ENCODE data around the gene HIVEP2. TPM values are rescaled to one million over a fixed set of nuclear protein-coding genes. Genes with fewer than 3 reads are reported as not detected.
A peak's percentile ranks its signal among the peaks of the same experiment; 100 is the strongest.

HIVEP2 gene
- total and polyA plus RNA-seq, 12 donors, result 5.4 to 27.6 (median 16.4) TPM

GRCh38 chr6:142945446-142946180, 637 bp upstream of the HIVEP2 start:
- WGBS, 4 donors, result 0 to 1% (median 1%) methylated on average over 26 to 75 of the region's 75 CpGs
- peak in 6 of 7 donors; percentile 67 to 79 (median 71) for DNase-seq
- Histone ChIP-seq H3K9me3 (replicated peaks in 1 of 3) (no peaks in the 10 kb centered on the region), H3K27ac (peak overlapping the region; percentile 99 to 100 (median 99)), H3K27me3 (no peaks in the 10 kb centered on the region), H3K36me3 (replicated peaks in 1 of 2) (no peaks in the 10 kb centered on the region), H3K4me3 (peak overlapping the region; percentile 68 to 94 (median 88)), H3K4me1 (replicated peaks in 1 of 2) (peaks cover 10 to 22% of the 10 kb centered on the region in 2 donors)
- intact Hi-C loops (cut with DNase I), result loop anchor here (10.0 kb wide), 2 partner anchors 61 to 251 kb away; no protein-coding TSS in a partner anchor
- TF ChIP-seq, protein P1, sequence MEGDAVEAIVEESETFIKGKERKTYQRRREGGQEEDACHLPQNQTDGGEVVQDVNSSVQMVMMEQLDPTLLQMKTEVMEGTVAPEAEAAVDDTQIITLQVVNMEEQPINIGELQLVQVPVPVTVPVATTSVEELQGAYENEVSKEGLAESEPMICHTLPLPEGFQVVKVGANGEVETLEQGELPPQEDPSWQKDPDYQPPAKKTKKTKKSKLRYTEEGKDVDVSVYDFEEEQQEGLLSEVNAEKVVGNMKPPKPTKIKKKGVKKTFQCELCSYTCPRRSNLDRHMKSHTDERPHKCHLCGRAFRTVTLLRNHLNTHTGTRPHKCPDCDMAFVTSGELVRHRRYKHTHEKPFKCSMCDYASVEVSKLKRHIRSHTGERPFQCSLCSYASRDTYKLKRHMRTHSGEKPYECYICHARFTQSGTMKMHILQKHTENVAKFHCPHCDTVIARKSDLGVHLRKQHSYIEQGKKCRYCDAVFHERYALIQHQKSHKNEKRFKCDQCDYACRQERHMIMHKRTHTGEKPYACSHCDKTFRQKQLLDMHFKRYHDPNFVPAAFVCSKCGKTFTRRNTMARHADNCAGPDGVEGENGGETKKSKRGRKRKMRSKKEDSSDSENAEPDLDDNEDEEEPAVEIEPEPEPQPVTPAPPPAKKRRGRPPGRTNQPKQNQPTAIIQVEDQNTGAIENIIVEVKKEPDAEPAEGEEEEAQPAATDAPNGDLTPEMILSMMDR (IDR thresholded peaks at IDR 0.05), result peak in 1 of 6 experiments; percentile 3
- no peak for TF ChIP-seq POLR2A (IDR thresholded peaks at IDR 0.05)

DNA sequence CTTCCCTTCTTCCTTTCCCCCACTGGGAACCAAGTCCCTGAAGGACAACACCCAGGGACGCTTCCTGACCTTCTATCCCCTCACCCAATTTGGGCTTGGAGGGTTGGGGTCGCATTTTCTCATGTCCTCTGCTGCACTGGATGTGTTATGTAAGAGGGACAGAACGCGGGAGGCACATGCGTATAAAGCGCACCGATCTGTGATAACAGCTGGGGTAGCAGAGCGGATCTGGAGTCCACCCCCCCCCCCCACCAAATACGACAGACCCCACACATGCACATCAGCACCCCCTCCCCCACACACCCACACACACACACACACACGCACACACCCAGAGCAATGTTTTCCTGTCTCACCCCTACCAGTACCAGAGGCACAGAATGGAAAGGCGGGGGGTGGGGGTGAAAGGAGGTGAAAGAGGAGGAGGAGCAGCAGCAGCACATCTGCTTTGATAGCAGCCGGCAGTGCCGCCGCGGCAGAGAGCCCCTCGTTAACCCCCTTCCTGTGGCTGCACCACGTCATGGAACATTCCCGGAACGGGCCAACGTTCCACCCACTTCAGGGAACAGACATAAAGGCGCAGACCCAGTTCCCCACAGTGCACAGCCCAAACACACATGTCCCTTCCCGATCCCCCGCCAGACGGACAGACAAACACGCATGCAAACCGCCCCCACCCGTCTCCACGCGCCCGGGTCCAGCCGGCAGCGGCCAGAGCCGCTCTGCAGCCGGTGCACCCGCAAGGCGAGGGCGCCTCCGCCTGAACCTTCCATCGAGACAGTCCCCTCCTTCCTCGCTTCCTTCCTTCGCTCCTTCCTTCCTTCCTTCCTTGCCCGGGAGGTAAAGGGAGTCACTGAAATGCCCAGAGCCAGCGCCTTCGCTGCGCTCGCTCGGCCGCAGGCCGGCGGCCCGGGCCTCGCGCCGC, 590 bp downstream of the HIVEP2 start:
- H3K27ac ChIP-seq, result peak overlapping the region; percentile 86 to 100 (median 99)
- peak overlapping the region; percentile 65 to 91 (median 78) for H3K4me3 ChIP-seq
- intact Hi-C loops (cut with DNase I), result loop anchor here (10.0 kb wide), 2 partner anchors 60 to 250 kb away; no protein-coding TSS in a partner anchor
- H3K27me3 ChIP-seq, result no peaks in the 10 kb centered on the region
- H3K36me3 ChIP-seq (replicated peaks in 1 of 2), result no peaks in the 10 kb centered on the region
- peaks cover 10 to 28% of the 10 kb centered on the region in 2 donors for H3K4me1 ChIP-seq (replicated peaks in 1 of 2)
- DNase-seq, result peak; percentile 89 to 97 (median 93)
- no peaks in the 10 kb centered on the region for H3K9me3 ChIP-seq (replicated peaks in 1 of 3)
- 0 to 1% (median 0%) methylated on average over 38 to 54 of the region's 54 CpGs for WGBS, 4 donors
- TF ChIP-seq POLR2A (IDR thresholded peaks at IDR 0.05), result peak; percentile 87 to 91
- TF ChIP-seq, protein P1 (IDR thresholded peaks at IDR 0.05), result no peak

- no peaks in the 10 kb centered on the region for H3K9me3 ChIP-seq (replicated peaks in 1 of 3)
- TF ChIP-seq, protein P1 (IDR thresholded peaks at IDR 0.05), result no peak
- no peak for TF ChIP-seq POLR2A (IDR thresholded peaks at IDR 0.05)
- peak in 6 of 7 donors; percentile 16 to 61 (median 24) for DNase-seq
- H3K27ac ChIP-seq, result peak overlapping the region; percentile 86 to 100 (median 99)
- WGBS, 4 donors, result 13 to 23% (median 16%) methylated on average over 8 of the region's 8 CpGs
- H3K36me3 ChIP-seq (replicated peaks in 1 of 2), result no peaks in the 10 kb centered on the region
- intact Hi-C loops (cut with DNase I), result loop anchor here (10.0 kb wide), 2 partner anchors 59 to 249 kb away; no protein-coding TSS in a partner anchor
- H3K4me1 ChIP-seq (replicated peaks in 1 of 2), result peaks cover 10 to 30% of the 10 kb centered on the region in 2 donors
- H3K27me3 ChIP-seq, result no peaks in the 10 kb centered on the region
- peak overlapping the region in 3 of 4 donors; percentile 65 to 91 (median 90) for H3K4me3 ChIP-seq
These were observed 1.3 kb downstream of the HIVEP2 start for GRCh38 chr6:142943711-142944123.
